HG03354 (cell line): ENCODE data around the gene GABRG3.

Experiments used
- ATAC-seq: cut with Tn5 transposase; IDR thresholded peaks from one replicate; pipeline ENCODE4 v1.9.1; 2021; ENCODE audit warnings: mild to moderate bottlenecking; ENCODE audit not compliant: unreplicated experiment, poor library complexity, severe bottlenecking

Gene GABRG3

GRCh38 chr15:27271258-27271657 lies 300.3 kb downstream of the GABRG3 start:
- ATAC-seq, result no peak

GRCh38 chr15:27272427-27272826 lies 301.4 kb downstream of the GABRG3 start:
- ATAC-seq, result no peak

DNA sequence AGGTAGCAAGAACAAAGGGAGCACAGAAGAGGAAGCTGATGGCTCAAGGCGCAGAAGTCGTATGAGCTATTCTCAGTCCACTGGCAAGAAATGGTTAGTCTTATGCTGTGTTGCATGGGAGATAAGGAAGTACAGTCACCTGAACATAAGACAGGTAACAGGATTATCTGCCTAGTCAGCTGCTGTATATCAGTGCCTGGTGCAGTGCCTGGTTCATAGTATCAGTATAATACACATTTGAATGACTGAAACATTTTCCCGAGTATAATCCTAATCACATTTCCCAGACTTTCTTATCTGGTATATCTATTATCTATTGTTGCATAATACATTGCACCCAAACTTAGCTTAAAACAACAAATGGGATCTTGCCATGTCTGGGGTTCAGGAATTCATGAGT lies 302.5 kb downstream of the GABRG3 start:
- no peak for ATAC-seq

GRCh38 chr15:27278761-27279160 lies 307.8 kb downstream of the GABRG3 start:
- no peak for ATAC-seq

- ATAC-seq, result no peak
Measured at GRCh38 chr15:27292641-27293040, 321.7 kb downstream of the GABRG3 start.

DNA sequence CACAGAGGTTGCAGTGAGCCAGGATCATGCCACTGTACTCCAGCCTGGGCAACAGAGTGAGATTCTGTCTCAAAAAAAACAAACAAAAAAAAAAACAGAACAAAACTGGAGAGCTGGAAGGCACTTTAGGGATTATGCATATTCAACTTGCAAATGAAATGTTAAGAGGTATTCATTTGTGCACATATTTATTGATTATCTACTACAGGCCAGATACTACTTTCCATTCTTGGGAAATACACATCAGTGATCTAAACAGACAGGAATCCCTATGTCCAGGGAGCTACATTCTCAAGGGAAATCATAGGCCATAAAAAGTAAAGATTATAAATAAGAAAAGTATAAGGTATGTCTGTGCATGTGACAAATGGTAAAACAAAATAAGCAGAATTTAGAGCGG lies 322.6 kb downstream of the GABRG3 start:
- ATAC-seq, result no peak

DNA sequence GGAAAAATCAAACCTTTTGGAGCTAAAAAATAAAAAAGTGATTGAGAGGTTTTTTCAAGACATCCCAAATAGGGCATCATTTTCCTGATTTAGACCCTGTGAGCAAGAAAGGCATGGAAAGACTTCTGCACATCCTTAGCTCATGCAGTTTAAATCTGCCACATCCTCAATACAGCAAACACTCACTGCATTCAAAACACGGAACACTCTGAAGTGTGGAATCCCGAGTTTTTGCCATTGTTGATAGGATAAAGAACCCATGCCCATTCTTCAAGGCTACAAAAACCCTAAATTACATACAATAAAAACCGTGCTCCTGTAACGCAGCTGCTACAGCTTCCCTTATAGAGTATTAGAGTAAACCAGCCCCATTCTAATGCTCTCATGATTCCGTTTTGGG lies 346.8 kb downstream of the GABRG3 start:
- no peak for ATAC-seq

DNA sequence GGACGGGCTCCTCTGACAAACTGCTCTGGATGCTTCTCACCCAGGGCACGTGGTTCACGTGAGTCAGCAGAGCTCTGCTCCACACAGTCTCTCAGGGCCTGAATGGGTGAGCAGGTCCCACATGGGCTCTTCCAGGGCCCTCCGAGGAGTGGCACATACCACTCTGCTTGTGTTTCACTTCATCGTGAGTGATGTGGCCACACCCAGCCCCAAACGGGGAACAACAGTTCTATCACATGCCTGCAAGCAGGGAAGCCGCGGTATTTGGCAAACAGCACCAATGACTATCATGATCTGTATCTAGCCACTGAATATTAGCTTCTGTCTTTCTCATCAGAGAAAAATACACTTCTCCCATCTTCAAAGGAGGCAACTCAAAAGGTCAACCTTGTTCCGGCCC lies 352.8 kb downstream of the GABRG3 start:
- ATAC-seq, result no peak

DNA sequence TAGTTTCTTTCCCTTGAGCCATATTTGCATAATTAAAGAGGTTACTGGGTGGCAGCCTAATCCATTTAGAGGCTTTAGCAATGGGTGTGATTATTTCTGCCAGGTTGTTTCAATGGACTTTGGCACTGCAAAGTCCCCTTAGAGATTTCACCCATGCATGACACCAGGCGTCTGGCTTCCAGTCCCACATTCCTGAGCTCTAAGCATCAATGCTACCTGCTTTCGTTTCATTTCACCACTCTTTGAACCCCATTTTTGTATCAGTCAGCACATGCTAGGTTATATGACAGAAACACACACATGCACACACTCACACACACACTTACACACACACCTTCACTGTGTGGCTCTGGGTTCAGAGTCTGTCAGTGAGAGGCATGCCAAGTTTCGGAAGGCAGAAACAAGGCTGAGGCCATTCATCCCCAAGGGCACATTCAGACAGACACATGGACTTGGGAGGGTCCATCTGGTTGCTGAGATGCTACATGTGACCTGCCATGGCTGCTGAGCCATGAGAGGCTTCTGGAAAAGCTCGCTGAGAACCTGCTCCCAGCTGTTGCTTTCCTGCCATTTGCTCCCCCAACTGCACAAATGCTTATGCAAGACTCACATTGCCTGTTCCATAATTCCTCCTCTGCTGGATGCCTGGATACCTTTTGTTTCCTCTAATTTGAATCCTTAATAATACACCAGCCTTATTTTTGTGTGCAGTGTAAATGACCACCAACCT lies 354.1 kb downstream of the GABRG3 start:
- ATAC-seq, result no peak

- no peak for ATAC-seq
Measured at GRCh38 chr15:27327467-27328025, 356.6 kb downstream of the GABRG3 start.

DNA sequence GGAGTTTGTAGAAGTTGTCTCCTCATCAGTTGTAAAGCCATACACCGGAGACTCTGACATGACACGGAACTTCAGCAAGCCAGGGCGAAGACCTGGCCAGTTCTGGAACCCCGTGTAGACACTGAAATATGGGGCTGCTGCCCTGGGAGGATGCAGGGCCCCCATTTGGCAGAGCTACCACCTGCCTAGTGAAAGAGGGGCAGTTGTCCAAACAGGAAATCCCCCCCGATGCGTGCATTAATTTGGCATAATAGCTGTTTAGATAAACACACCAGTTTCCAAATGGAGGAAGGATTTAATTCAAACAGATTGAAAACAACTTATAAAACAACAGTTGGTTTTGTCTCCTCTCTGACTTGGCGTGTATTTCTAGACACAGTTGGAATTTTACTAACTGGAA lies 357.2 kb downstream of the GABRG3 start:
- ATAC-seq, result no peak

DNA sequence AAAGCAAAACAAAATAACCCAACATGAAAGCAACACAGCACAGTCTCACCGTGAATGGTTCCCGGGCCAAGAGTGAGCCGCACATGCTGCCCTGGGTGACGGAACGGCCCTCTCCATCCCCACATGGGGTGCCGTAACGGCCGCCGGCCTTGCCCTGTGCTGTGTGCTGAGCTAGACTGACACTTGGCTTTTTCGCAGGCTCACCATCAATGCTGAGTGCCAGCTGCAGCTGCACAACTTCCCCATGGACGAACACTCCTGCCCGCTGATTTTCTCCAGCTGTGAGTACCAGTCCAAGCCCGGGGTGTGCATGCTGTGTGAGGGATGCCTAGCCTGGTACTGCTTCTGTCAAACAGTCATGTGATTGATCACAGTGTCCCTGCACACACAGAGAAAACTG lies 357.6 kb downstream of the GABRG3 start:
- ATAC-seq, result no peak

DNA sequence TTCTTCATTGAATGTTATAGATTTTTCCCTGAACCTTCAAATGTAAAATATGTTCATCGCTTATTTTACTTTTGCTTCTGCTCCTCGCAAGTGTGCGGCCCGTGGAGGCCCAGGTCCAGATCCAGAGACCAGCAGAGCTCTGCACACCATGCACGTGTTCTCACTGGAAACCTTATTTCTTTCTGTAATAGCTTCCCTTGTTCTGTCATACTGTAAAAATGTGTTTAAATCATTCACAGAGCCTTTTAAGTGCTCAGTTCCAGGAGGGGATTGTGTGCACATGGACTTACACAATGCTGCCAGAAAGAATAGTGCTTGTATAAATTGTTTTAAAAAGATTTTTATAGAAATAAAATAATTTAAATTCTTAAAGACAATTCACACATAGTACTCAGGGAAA lies 359.3 kb downstream of the GABRG3 start:
- ATAC-seq, result no peak

- no peak for ATAC-seq
Measured at GRCh38 chr15:27336676-27337075, 365.7 kb downstream of the GABRG3 start.

GRCh38 chr15:27339138-27339537 lies 368.2 kb downstream of the GABRG3 start:
- no peak for ATAC-seq

DNA sequence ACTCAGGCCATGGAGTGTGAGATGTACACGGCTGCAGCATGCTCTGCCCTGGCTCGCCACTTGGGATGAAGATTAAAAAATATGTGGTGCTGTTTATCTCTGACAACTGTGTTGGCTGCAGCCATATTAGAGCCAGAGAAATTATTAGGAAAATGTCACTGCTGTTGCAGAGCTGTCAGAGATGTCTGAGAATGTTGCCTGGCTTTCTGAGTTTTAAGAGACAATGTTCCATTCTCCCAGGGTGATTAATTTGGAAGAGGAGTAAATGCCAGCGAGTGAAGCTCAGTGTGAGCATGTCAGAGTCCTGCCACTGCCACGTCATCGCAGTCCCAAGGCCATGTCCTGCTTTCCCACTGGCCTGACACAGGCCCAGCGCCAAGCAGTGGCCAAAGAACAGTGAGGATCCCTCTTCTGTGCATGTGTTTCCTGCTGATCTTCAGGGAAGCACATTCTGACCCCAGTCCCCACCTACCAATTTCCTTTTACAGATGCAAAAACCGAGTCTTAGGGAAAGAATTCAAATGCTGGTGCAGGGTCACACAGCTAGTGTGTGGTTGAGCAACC lies 370.9 kb downstream of the GABRG3 start:
- ATAC-seq, result no peak

GRCh38 chr15:27342991-27343390 lies 372.0 kb downstream of the GABRG3 start:
- no peak for ATAC-seq

- ATAC-seq, result no peak
Measured at GRCh38 chr15:27352136-27352535, 381.2 kb downstream of the GABRG3 start.

- ATAC-seq, result no peak
Measured at GRCh38 chr15:27353856-27354255, 382.9 kb downstream of the GABRG3 start.

GRCh38 chr15:27358751-27359434 lies 387.9 kb downstream of the GABRG3 start:
- no peak for ATAC-seq

DNA sequence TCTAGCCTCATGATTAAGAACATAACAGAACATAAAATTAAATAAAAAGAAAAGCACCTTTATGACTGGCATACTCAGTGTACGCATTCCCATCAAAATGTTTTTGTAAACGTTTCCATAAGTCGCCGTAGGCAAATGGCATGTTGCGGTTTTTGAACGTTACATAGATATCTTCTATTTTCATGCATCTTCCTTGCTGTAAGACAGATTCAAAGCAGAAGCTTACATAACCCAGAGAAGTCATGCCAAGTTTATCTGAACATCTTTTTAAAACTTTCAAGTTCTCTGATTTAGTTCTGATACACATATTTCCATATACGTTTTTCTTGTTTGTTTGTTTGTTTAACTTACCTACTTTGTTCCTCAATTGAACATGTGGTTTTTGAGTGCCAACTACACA lies 388.6 kb downstream of the GABRG3 start:
- no peak for ATAC-seq
